Breast epithelium (tissue), 4 donors: ENCODE results near the gene MCOLN2. TPM values are rescaled to one million over a fixed set of nuclear protein-coding genes. Genes with fewer than 3 reads are reported as not detected.
"Not testable (repeated sequence)": the region's sequence is repeated elsewhere in the genome, so short reads cannot be mapped to it uniquely, and the experiment has no call there.

Experiments used
- DNase-seq, 2 donors: peaks; one replicate each; pipeline ENCODE4 v3.0.0-alpha.2; 2019; ENCODE audit warnings: low spot score in 2 of 2
- H3K27ac ChIP-seq, 2 donors: fragments of 200-600 bp; sonication (generic) in 1 of 2; one replicate each; pipeline ENCODE4 v1.5.1; 2016 to 2019; ENCODE audit warnings: mild to moderate bottlenecking in 1 of 2
- H3K27me3 ChIP-seq, 2 donors: fragments of 200-600 bp; sonication (generic) in 1 of 2; one replicate each; pipeline versions ENCODE4 v1.5.1 to v1.6.0; 2017 to 2019; ENCODE audit warnings: control low read depth in 1 of 2, mild to moderate bottlenecking in 1 of 2
- H3K36me3 ChIP-seq: fragments of 200-600 bp; one replicate; pipeline ENCODE4 v1.5.1; 2019
- H3K4me1 ChIP-seq, 2 donors: fragments of 200-600 bp; sonication (generic); one replicate each; pipeline ENCODE4 v1.5.1; 2016 to 2019; ENCODE audit warnings: control low read depth in 1 of 2
- H3K4me3 ChIP-seq, 3 donors: fragments of 200-600 bp; sonication (generic); 1 replicate in 2 of 3; 2 replicates in 1 of 3; pipeline ENCODE4 v1.5.1; 2016 to 2019; ENCODE audit warnings: mild to moderate bottlenecking in 3 of 3, moderate library complexity in 2 of 3
- H3K9me3 ChIP-seq, 2 donors: fragments of 200-600 bp; sonication (generic) in 1 of 2; one replicate each; pipeline ENCODE4 v1.5.1; 2016 to 2019; ENCODE audit warnings: control low read depth in 1 of 2
- CTCF ChIP-seq, 3 donors: fragments of 450-650 bp; IDR thresholded peaks; one replicate each; pipeline ENCODE4 v1.5.1; 2016 to 2017; ENCODE audit warnings: antibody characterized with exemption in 3 of 3, mild to moderate bottlenecking in 3 of 3, moderate library complexity in 3 of 3
- POLR2A ChIP-seq: fragments of 450-650 bp; IDR thresholded peaks from one replicate; pipeline ENCODE4 v1.6.1; 2016; ENCODE audit warnings: antibody characterized with exemption, mild to moderate bottlenecking, moderate library complexity
- POLR2AphosphoS5 ChIP-seq, 3 donors: sonication (generic); formaldehyde crosslinking; IDR thresholded peaks; one replicate each; pipeline ENCODE4 v1.6.1; 2017; ENCODE audit warnings: antibody characterized with exemption in 3 of 3
- intact Hi-C: fragments of 100-400 bp; cut with DNase I; formaldehyde crosslinking; loops from one replicate; pipeline ENCODE4 v1.15.1; 2023; ENCODE audit warnings: low total_unique reads
- total RNA-seq, 3 donors: library from RNA; depleted of rRNA; stranded (reverse); fragments of >200 nt; gene quantifications; one replicate each; pipeline ENCODE4 v1.1.0, GENCODE V29; 2016

The MCOLN2 gene
- total RNA-seq, 3 donors from 2014 or later: 0.33 to 3.8 (median 1.6) TPM

DNA sequence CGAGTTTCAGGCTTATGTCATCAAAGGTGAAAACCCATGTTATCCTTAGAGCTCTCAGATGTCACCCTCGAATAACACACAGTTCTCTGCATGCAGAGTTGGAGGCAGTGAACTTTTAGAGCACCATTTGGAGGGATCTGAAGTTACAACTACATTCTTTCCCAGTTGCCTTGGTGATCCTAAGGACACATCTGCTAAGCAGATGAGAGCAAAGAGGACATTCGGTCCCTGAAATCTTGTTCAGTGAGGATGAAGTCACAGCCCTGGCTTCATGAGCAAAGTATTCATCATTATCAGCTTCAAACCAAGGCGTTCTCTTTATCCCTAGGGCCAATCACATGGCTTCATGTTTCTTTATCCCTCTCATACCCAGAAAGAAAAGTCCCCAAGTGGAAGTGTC, 23.1 kb upstream of the MCOLN2 start:
- no peak overlapping the region for H3K4me3 ChIP-seq
- peak in 1 of 3 donors; percentile 16 for TF ChIP-seq POLR2AphosphoS5 (IDR thresholded peaks at IDR 0.05)
- no peak for TF ChIP-seq CTCF (IDR thresholded peaks at IDR 0.05)
- H3K9me3 ChIP-seq: no peaks in the 10 kb centered on the region
- intact Hi-C loops: no loop called here
- H3K27ac ChIP-seq: peak overlapping the region in 1 of 2 donors; percentile 57
- H3K27me3 ChIP-seq: no peaks in the 10 kb centered on the region
- H3K4me1 ChIP-seq: no peaks in the 10 kb centered on the region
- DNase-seq: no peak
- H3K36me3 ChIP-seq: no peaks in the 10 kb centered on the region

DNA sequence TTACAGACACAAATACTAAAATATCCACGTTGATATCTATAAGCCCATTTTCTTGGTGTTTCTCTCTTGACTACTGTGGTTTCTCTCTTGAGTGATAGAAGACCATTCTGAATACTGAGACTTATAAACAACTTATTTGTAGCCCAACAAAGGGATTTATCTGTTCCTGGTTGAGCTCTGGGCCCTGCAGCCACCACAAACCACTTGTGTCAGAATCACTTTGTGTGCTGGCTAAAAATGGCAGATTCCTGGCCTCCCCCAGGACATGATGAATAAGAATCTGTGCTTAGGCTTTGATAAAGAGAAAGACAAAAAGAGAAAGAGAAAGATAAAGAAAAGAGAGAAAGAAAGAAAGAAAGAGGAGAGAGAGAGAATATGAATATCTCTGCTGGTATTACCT, 18.9 kb upstream of the MCOLN2 start:
- Histone ChIP-seq H3K4me1 (no peaks in the 10 kb centered on the region), H3K4me3 (no peak overlapping the region), H3K27ac (no peak overlapping the region), H3K27me3 (no peaks in the 10 kb centered on the region), H3K36me3 (no peaks in the 10 kb centered on the region), H3K9me3 (no peaks in the 10 kb centered on the region)
- DNase-seq: no peak
- intact Hi-C loops: no loop called here
- TF ChIP-seq CTCF (IDR thresholded peaks at IDR 0.05) (no peak), POLR2A (no peak), POLR2AphosphoS5 (IDR thresholded peaks at IDR 0.05) (no peak)

DNA sequence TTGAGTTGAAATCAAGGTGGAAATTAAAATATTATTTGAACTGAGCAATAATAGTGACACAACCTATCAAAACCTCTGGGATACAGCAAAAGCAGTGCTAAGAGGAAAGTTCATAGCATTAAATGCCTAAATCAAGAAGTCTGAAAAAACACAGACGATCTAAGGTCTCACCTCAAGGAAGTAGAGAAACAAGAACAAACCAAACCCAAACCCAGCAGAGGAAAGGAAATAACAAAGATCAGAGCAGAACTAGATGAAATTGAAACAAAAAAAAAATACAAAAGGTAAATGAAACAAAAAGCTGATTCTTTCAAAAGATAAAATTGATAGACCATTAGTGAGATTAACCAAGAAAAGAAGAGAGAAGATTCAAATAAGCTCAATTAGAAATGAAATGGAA, 8.7 kb upstream of the MCOLN2 start:
- intact Hi-C loops, H3K4me1 ChIP-seq, DNase-seq, H3K4me3 ChIP-seq, H3K27ac ChIP-seq, H3K36me3 ChIP-seq, H3K27me3 ChIP-seq: not testable (repeated sequence)
- H3K9me3 ChIP-seq: peaks cover 0 to 21% of the 10 kb centered on the region in 2 donors

GRCh38 chr1:85001742-85002141, 4.8 kb upstream of the MCOLN2 start:
- DNase-seq: no peak
- no peak overlapping the region for H3K4me3 ChIP-seq
- peaks cover 3 to 7% of the 10 kb centered on the region in 2 donors for H3K4me1 ChIP-seq
- peaks cover 2 to 6% of the 10 kb centered on the region in 2 donors for H3K27me3 ChIP-seq
- no peak overlapping the region for H3K27ac ChIP-seq
- no peak for TF ChIP-seq POLR2AphosphoS5 (IDR thresholded peaks at IDR 0.05)
- TF ChIP-seq POLR2A: no peak
- no peak for TF ChIP-seq CTCF (IDR thresholded peaks at IDR 0.05)
- H3K9me3 ChIP-seq: peaks cover 0 to 12% of the 10 kb centered on the region in 2 donors
- no peaks in the 10 kb centered on the region for H3K36me3 ChIP-seq
- intact Hi-C loops: no loop called here

- intact Hi-C loops: loop anchor here (5.0 kb wide), 1 partner anchor 1469 kb away; the partner anchor contains the start of gene CLCA1
- H3K4me3 ChIP-seq: peak overlapping the region in 1 of 3 donors; percentile 74
- DNase-seq: no peak
- no peak for TF ChIP-seq POLR2A
- TF ChIP-seq POLR2AphosphoS5 (IDR thresholded peaks at IDR 0.05): no peak
- TF ChIP-seq CTCF (IDR thresholded peaks at IDR 0.05): no peak
- no peak overlapping the region for H3K27ac ChIP-seq
- no peaks in the 10 kb centered on the region for H3K36me3 ChIP-seq
- peaks cover 2 to 13% of the 10 kb centered on the region in 2 donors for H3K27me3 ChIP-seq
- H3K4me1 ChIP-seq: peaks cover 3 to 7% of the 10 kb centered on the region in 2 donors
- no peaks in the 10 kb centered on the region for H3K9me3 ChIP-seq
Measured at GRCh38 chr1:84998642-84999280, 1.8 kb upstream of the MCOLN2 start.
